H1 (cell line): ENCODE results near the gene RMND5B.

ENCODE experiments used
- EZH2 ChIP-seq: fragments of 200-600 bp; sonication (generic); IDR thresholded peaks from 2 replicates; pipeline ENCODE4 v1.7.1; 2012; ENCODE audit warnings: low read depth, mild to moderate bottlenecking, moderate library complexity, low read length, inconsistent platforms; ENCODE audit not compliant: severe bottlenecking
- TF ChIP-seq, protein P1 (sequence below), 3 experiments: IDR thresholded peaks; 1 replicate in 2 of 3; 2 replicates in 1 of 3; pipeline versions ENCODE4 v1.5.1 to v1.6.1; 2011; ENCODE audit warnings: low read length in 3 of 3, mild to moderate bottlenecking in 3 of 3, inconsistent platforms in 2 of 3, low read depth in 1 of 3, moderate library complexity in 1 of 3; ENCODE audit not compliant: insufficient read depth in 1 of 3; ENCODE audit errors: control extremely low read depth in 1 of 3

DNA sequence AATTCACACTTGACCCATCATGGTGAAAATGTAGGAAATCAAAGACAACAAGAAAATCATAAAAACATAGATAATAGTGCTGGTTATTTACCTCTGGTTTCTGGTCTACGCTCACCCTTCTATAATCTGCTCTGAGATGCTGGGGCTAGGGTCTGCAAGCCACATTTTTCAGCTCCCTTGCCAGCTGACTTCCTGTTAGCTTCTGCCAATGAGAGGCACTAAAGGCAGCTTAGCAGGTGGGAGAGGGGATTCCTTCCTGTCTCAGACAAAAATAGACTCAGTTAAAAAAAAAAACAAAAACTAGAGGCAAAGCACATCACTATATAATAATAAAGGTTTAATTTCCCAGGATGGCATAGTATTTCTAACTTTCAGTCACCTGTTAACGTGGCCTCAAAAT lies 37.7 kb upstream of the RMND5B start:
- TF ChIP-seq, protein P1, sequence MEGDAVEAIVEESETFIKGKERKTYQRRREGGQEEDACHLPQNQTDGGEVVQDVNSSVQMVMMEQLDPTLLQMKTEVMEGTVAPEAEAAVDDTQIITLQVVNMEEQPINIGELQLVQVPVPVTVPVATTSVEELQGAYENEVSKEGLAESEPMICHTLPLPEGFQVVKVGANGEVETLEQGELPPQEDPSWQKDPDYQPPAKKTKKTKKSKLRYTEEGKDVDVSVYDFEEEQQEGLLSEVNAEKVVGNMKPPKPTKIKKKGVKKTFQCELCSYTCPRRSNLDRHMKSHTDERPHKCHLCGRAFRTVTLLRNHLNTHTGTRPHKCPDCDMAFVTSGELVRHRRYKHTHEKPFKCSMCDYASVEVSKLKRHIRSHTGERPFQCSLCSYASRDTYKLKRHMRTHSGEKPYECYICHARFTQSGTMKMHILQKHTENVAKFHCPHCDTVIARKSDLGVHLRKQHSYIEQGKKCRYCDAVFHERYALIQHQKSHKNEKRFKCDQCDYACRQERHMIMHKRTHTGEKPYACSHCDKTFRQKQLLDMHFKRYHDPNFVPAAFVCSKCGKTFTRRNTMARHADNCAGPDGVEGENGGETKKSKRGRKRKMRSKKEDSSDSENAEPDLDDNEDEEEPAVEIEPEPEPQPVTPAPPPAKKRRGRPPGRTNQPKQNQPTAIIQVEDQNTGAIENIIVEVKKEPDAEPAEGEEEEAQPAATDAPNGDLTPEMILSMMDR (IDR thresholded peaks at IDR 0.05; ENCODE audit: control extremely low read depth in 1 of 3, insufficient read depth in 1 of 3, low read depth in 1 of 3, low read length in 3 of 3), result no peak
- no peak for TF ChIP-seq EZH2
